ENCODE data around the gene PROKR2. TPM values are rescaled to one million over a fixed set of nuclear protein-coding genes. Genes with fewer than 3 reads are reported as not detected.

Gene PROKR2
- total RNA-seq, 1 donor from 2014 or later, result not detected

DNA sequence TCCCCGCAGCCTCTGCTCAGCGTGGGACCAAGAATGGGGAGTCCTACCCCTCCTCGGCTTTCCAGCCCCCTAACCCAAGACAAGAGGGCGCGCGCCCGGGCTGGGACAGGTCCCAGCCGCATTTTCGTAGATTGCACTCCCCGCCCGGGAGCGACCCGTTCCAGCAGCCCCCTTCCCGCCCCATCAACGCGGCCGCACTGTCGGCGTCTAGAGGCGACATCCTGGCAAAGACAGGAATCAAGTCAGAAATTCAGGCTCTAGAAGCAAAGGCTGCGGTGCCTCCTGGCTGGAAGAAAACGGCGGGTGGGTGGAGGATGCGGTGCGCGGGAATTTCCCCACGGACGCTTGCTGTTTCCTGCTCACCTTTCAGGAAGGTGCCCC, 957 bp downstream of the PROKR2 start:
- TF ChIP-seq, protein P1, sequence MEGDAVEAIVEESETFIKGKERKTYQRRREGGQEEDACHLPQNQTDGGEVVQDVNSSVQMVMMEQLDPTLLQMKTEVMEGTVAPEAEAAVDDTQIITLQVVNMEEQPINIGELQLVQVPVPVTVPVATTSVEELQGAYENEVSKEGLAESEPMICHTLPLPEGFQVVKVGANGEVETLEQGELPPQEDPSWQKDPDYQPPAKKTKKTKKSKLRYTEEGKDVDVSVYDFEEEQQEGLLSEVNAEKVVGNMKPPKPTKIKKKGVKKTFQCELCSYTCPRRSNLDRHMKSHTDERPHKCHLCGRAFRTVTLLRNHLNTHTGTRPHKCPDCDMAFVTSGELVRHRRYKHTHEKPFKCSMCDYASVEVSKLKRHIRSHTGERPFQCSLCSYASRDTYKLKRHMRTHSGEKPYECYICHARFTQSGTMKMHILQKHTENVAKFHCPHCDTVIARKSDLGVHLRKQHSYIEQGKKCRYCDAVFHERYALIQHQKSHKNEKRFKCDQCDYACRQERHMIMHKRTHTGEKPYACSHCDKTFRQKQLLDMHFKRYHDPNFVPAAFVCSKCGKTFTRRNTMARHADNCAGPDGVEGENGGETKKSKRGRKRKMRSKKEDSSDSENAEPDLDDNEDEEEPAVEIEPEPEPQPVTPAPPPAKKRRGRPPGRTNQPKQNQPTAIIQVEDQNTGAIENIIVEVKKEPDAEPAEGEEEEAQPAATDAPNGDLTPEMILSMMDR (IDR thresholded peaks at IDR 0.05), result no peak
- Mint-ChIP-seq H3K4me1 (ENCODE audit: unreplicated experiment) (no peaks in the 10 kb centered on the region), H3K36me3 (ENCODE audit: unreplicated experiment) (no peaks in the 10 kb centered on the region), H3K9me3 (ENCODE audit: unreplicated experiment) (no peaks in the 10 kb centered on the region), H3K27ac (ENCODE audit: unreplicated experiment) (no peak overlapping the region), H3K4me3 (ENCODE audit: unreplicated experiment) (no peak overlapping the region), H3K27me3 (ENCODE audit: unreplicated experiment) (peaks cover 43% of the 10 kb centered on the region)
- DNase-seq (ENCODE audit: extremely low spot score, unreplicated experiment), result no peak

DNA sequence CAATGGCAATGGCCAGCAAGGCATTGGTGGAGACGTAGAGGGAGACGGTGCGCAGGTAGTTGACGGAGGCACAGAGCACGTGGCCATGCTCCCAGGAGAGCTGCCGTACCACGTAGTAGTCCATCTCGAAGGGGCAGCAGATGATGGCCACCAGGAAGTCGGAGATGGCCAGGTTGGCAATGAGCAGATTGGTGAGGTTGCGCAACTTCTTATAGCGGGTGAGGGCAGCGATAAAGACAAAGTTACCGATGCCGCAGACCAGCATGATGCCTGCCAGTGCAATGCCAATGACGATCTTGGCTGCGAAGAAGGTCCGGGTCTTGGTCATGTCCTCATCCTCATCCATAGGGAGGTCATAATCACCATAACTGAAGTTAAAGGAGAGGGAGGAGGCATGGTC, 2.8 kb downstream of the PROKR2 start:
- Mint-ChIP-seq H3K4me1 (ENCODE audit: unreplicated experiment) (no peaks in the 10 kb centered on the region), H3K9me3 (ENCODE audit: unreplicated experiment) (peaks cover 11% of the 10 kb centered on the region), H3K27ac (ENCODE audit: unreplicated experiment) (no peak overlapping the region), H3K4me3 (ENCODE audit: unreplicated experiment) (no peak overlapping the region), H3K36me3 (ENCODE audit: unreplicated experiment) (no peaks in the 10 kb centered on the region), H3K27me3 (ENCODE audit: unreplicated experiment) (peaks cover 42% of the 10 kb centered on the region)
- no peak for DNase-seq (ENCODE audit: extremely low spot score, unreplicated experiment)
- TF ChIP-seq, protein P1 (IDR thresholded peaks at IDR 0.05), result no peak

DNA sequence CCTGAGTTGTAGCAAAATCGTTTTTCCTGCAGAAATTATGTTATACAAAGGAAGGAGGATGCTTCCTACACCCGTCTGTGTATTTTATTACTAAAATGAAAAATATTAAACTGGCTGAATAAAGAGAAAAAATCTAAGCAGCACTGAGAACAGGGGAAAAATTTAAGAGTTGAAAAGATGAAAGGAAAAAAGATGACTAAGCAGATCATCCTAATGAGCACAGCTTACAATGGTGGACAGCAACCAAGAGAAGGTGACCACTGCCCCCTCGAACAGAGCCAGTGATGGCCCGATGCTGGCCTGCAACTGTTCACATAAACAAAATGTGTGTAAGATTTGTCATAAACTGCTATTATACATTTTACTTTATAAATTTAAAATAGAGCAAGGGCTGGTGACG, 4.2 kb downstream of the PROKR2 start:
- Mint-ChIP-seq H3K27ac (ENCODE audit: unreplicated experiment) (no peak overlapping the region), H3K9me3 (ENCODE audit: unreplicated experiment) (peaks cover 16% of the 10 kb centered on the region), H3K4me3 (ENCODE audit: unreplicated experiment) (no peak overlapping the region), H3K36me3 (ENCODE audit: unreplicated experiment) (no peaks in the 10 kb centered on the region), H3K27me3 (ENCODE audit: unreplicated experiment) (peaks cover 29% of the 10 kb centered on the region), H3K4me1 (ENCODE audit: unreplicated experiment) (no peaks in the 10 kb centered on the region)
- DNase-seq (ENCODE audit: extremely low spot score, unreplicated experiment), result no peak
- TF ChIP-seq, protein P1 (IDR thresholded peaks at IDR 0.05), result no peak

DNA sequence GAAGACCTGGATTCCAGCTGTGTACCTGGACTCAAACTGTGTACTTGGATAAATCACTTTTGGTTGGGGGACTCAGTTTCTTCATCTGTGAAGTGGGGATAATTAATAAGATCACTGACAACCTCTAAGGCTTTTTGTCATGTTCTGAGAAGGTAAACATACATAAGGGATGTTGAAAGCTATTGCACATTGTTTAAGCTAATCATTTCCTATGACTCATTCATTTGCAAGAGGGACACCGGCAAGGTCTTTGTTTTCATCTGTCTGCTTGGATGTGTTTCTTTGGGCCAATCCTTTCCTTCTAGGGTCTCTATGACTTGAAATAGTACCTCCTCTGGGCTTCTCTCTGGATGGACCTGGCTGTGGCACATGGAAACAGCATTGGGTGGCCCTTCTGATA, 6.8 kb downstream of the PROKR2 start:
- Mint-ChIP-seq H3K4me1 (ENCODE audit: unreplicated experiment) (no peaks in the 10 kb centered on the region), H3K27ac (ENCODE audit: unreplicated experiment) (no peak overlapping the region), H3K27me3 (ENCODE audit: unreplicated experiment) (peaks cover 10% of the 10 kb centered on the region), H3K4me3 (ENCODE audit: unreplicated experiment) (no peak overlapping the region), H3K9me3 (ENCODE audit: unreplicated experiment) (peaks cover 25% of the 10 kb centered on the region), H3K36me3 (ENCODE audit: unreplicated experiment) (no peaks in the 10 kb centered on the region)
- DNase-seq (ENCODE audit: extremely low spot score, unreplicated experiment), result no peak
- TF ChIP-seq, protein P1 (IDR thresholded peaks at IDR 0.05), result no peak

DNA sequence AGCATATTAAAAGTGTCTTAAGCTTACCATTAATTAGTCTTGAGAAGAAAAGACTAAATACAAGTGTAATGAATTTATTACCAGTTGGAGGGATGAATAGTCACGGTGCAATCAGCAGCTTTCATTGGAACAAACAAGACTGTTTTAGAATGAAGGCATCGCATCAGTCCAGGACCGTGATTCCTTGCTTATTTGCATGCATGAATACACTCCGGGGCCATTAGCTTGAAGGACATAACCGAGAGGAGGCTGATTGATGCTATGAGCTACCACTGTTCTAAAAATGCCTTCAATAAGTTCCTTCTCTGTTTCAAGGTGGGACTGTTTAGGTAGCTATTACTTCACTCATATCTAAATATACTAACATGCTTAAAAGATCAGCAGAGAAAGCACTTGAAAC, 17.9 kb downstream of the PROKR2 start:
- no peak overlapping the region for H3K27ac Mint-ChIP-seq (ENCODE audit: unreplicated experiment)
- H3K4me1 Mint-ChIP-seq (ENCODE audit: unreplicated experiment), result no peaks in the 10 kb centered on the region
- H3K9me3 Mint-ChIP-seq (ENCODE audit: unreplicated experiment), result no peaks in the 10 kb centered on the region
- no peak for DNase-seq (ENCODE audit: extremely low spot score, unreplicated experiment)
- H3K27me3 Mint-ChIP-seq (ENCODE audit: unreplicated experiment), result no peaks in the 10 kb centered on the region
- H3K4me3 Mint-ChIP-seq (ENCODE audit: unreplicated experiment), result no peak overlapping the region
- H3K36me3 Mint-ChIP-seq (ENCODE audit: unreplicated experiment), result no peaks in the 10 kb centered on the region
- TF ChIP-seq, protein P1 (IDR thresholded peaks at IDR 0.05), result no peak
